OCI-LY1 (cell line): ENCODE results near the gene ZNF799.

ENCODE experiments used
- CTCF ChIP-seq: fragments of 200-600 bp; sonication (generic), shearing (Covaris generic); IDR thresholded peaks from 2 replicates; pipeline ENCODE4 v1.5.1; 2017; ENCODE audit warnings: mild to moderate bottlenecking, antibody characterized with exemption, low read length, moderate library complexity, mixed read lengths
- EZH2 ChIP-seq: fragments of 200-600 bp; sonication (generic), shearing (Covaris generic); IDR thresholded peaks from 2 replicates; pipeline ENCODE4 v1.8.0; 2017; ENCODE audit warnings: borderline replicate concordance, mixed run types, mild to moderate bottlenecking, antibody characterized with exemption, low read length, moderate library complexity, mixed read lengths

- TF ChIP-seq EZH2 (no peak), CTCF (no peak)
Observed at GRCh38 chr19:12440541-12441316, 39.7 kb upstream of the ZNF799 start, which contains the start of gene ZNF443.
